Sigmoid colon (tissue), 7 donors: ENCODE measurements around the gene SEC24D. TPM values are rescaled to one million over a fixed set of nuclear protein-coding genes. Genes with fewer than 3 reads are reported as not detected.
A peak's percentile ranks its signal among the peaks of the same experiment; 100 is the strongest.
"Not testable (repeated sequence)": the region's sequence is repeated elsewhere in the genome, so short reads cannot be mapped to it uniquely, and the experiment has no call there.

Experiments
- DNase-seq: peaks from one replicate; pipeline ENCODE4 v3.0.0-alpha.2; 2019
- H3K27ac ChIP-seq, 4 donors: fragments of 200-600 bp; sonication (generic); one replicate each; pipeline ENCODE4 v1.5.1; 2016 to 2019; ENCODE audit warnings: mild to moderate bottlenecking in 1 of 4
- H3K27me3 ChIP-seq, 3 donors: fragments of 200-600 bp; sonication (generic); one replicate each; pipeline ENCODE4 v1.5.1; 2019; ENCODE audit warnings: mild to moderate bottlenecking in 1 of 3
- H3K36me3 ChIP-seq, 4 donors: fragments of 200-600 bp; sonication (generic); one replicate each; pipeline ENCODE4 v1.5.1; 2016 to 2019
- H3K4me1 ChIP-seq, 4 donors: fragments of 200-600 bp; sonication (generic); one replicate each; pipeline ENCODE4 v1.5.1; 2017 to 2019
- H3K4me3 ChIP-seq, 4 donors: fragments of 200-600 bp; sonication (generic); one replicate each; pipeline ENCODE4 v1.5.1; 2017 to 2019; ENCODE audit warnings: mild to moderate bottlenecking in 2 of 4, moderate library complexity in 1 of 4
- H3K9me3 ChIP-seq, 4 donors: fragments of 200-600 bp in 3 of 4; sonication (generic) in 3 of 4; one replicate each; pipeline versions ENCODE4 v1.5.1 to v1.6.1; 2013 to 2019
- CTCF ChIP-seq, 4 experiments: fragments of 450-650 bp in 3 of 4; fragments of 200-600 bp in 1 of 4; IDR thresholded peaks; one replicate each; pipeline ENCODE4 v1.5.1; 2016 to 2019; ENCODE audit warnings: antibody characterized with exemption in 4 of 4, mild to moderate bottlenecking in 3 of 4, moderate library complexity in 2 of 4
- EP300 ChIP-seq, 4 donors: sonication (generic); formaldehyde crosslinking; IDR thresholded peaks; one replicate each; pipeline ENCODE4 v1.6.1; 2017; ENCODE audit warnings: antibody characterized with exemption in 4 of 4
- POLR2A ChIP-seq, 2 donors: fragments of 450-650 bp; IDR thresholded peaks; one replicate each; pipeline ENCODE4 v1.6.1; 2016; ENCODE audit warnings: antibody characterized with exemption in 2 of 2, mild to moderate bottlenecking in 2 of 2, moderate library complexity in 2 of 2
- POLR2AphosphoS5 ChIP-seq, 4 donors: sonication (generic); formaldehyde crosslinking; IDR thresholded peaks; one replicate each; pipeline ENCODE4 v1.6.1; 2017; ENCODE audit warnings: antibody characterized with exemption in 4 of 4
- WGBS, 2 donors: extraction: QIAGEN DNeasy Blood & Tissue Kit; methylation state at CpG; one replicate each; pipeline ENCODE4 v1.1.7; 2013; 5-methylcytosine and 5-hydroxymethylcytosine counted together
- intact Hi-C: fragments of 100-400 bp; cut with DNase I; formaldehyde crosslinking; loops from one replicate; pipeline ENCODE4 v1.15.1; 2023
- polyA plus RNA-seq, 3 donors: library from polyadenylated mRNA; stranded (reverse); fragments of 200-250 nt; gene quantifications; one replicate each; pipeline ENCODE4 v1.2.3, GENCODE V29; 2013
- total RNA-seq, 4 donors: library from RNA; depleted of rRNA; stranded (reverse); fragments of >200 nt; gene quantifications; one replicate each; pipeline ENCODE4 v1.1.0, GENCODE V29; 2016
- donor health status: healthy with polysubstance abuse.
- donor health status: Bipolar disorder and iron deficiency.
- donor health status: healthy.

Gene SEC24D
- total and polyA plus RNA-seq, 7 donors, result 18.6 to 42.4 (median 27.6) TPM

- DNase-seq, result no peak
- 86 to 89% methylated on average over 7 of the region's 7 CpGs for WGBS, 2 donors
- H3K27ac ChIP-seq, result no peak overlapping the region
These were observed 43.5 kb upstream of the SEC24D start for GRCh38 chr4:118879409-118879808.

GRCh38 chr4:118878507-118878906, 42.6 kb upstream of the SEC24D start:
- H3K4me1 ChIP-seq, H3K27ac ChIP-seq, H3K27me3 ChIP-seq, H3K9me3 ChIP-seq, H3K36me3 ChIP-seq, H3K4me3 ChIP-seq, DNase-seq, intact Hi-C loops: not testable (repeated sequence)
- whole genome bisulfite sequencing, 2 donors, result 97% methylated on average over 9 of the region's 9 CpGs

More at GRCh38 chr4:118879409-118879808, 43.5 kb upstream of the SEC24D start:
- Histone ChIP-seq H3K4me3 (no peak overlapping the region), H3K9me3 (no peaks in the 10 kb centered on the region), H3K36me3 (no peaks in the 10 kb centered on the region), H3K4me1 (no peaks in the 10 kb centered on the region), H3K27me3 (no peaks in the 10 kb centered on the region)
- TF ChIP-seq POLR2A (IDR thresholded peaks at IDR 0.05) (no peak), CTCF (IDR thresholded peaks at IDR 0.05) (no peak), POLR2AphosphoS5 (IDR thresholded peaks at IDR 0.05) (no peak), EP300 (IDR thresholded peaks at IDR 0.05) (no peak)
- intact Hi-C loops, result no loop called here

- Histone ChIP-seq H3K4me3 (no peak overlapping the region), H3K27me3 (no peaks in the 10 kb centered on the region), H3K36me3 (no peaks in the 10 kb centered on the region), H3K9me3 (no peaks in the 10 kb centered on the region), H3K27ac (no peak overlapping the region), H3K4me1 (no peaks in the 10 kb centered on the region)
- WGBS, 2 donors, result 91 to 92% methylated on average over 6 of the region's 6 CpGs
- TF ChIP-seq CTCF (IDR thresholded peaks at IDR 0.05) (no peak), POLR2AphosphoS5 (IDR thresholded peaks at IDR 0.05) (no peak), POLR2A (IDR thresholded peaks at IDR 0.05) (no peak), EP300 (IDR thresholded peaks at IDR 0.05) (no peak)
- intact Hi-C loops, result no loop called here
- DNase-seq, result no peak
These were observed 41.9 kb upstream of the SEC24D start for GRCh38 chr4:118877797-118878196.

GRCh38 chr4:118872181-118872580, 36.3 kb upstream of the SEC24D start:
- WGBS, 2 donors, result 85 to 89% methylated on average over 4 of the region's 4 CpGs
- Histone ChIP-seq H3K9me3 (no peaks in the 10 kb centered on the region), H3K27ac (no peak overlapping the region), H3K36me3 (no peaks in the 10 kb centered on the region), H3K4me1 (peaks cover 0 to 10% (median 8%) of the 10 kb centered on the region in 4 donors), H3K27me3 (no peaks in the 10 kb centered on the region), H3K4me3 (no peak overlapping the region)
- TF ChIP-seq POLR2AphosphoS5 (IDR thresholded peaks at IDR 0.05), result no peak
- no peak for TF ChIP-seq POLR2A (IDR thresholded peaks at IDR 0.05)
- TF ChIP-seq CTCF (IDR thresholded peaks at IDR 0.05), result no peak
- no peak for TF ChIP-seq EP300 (IDR thresholded peaks at IDR 0.05)
- DNase-seq, result no peak
- intact Hi-C loops, result no loop called here

GRCh38 chr4:118869808-118870342, 33.9 kb upstream of the SEC24D start:
- intact Hi-C loops, result no loop called here
- no peak for TF ChIP-seq CTCF (IDR thresholded peaks at IDR 0.05)
- no peak for TF ChIP-seq POLR2AphosphoS5 (IDR thresholded peaks at IDR 0.05)
- no peak for TF ChIP-seq EP300 (IDR thresholded peaks at IDR 0.05)
- no peak for TF ChIP-seq POLR2A (IDR thresholded peaks at IDR 0.05)
- 67 to 82% methylated on average over 2 of the region's 2 CpGs for WGBS, 2 donors
- peak overlapping the region in 2 of 4 donors; percentile 13 to 38 for H3K27ac ChIP-seq
- no peaks in the 10 kb centered on the region for H3K27me3 ChIP-seq
- peaks cover 0 to 16% (median 10%) of the 10 kb centered on the region in 4 donors for H3K4me1 ChIP-seq
- no peak for DNase-seq
- H3K36me3 ChIP-seq, result no peaks in the 10 kb centered on the region
- no peak overlapping the region for H3K4me3 ChIP-seq
- no peaks in the 10 kb centered on the region for H3K9me3 ChIP-seq
